Measurements from ENCODE around the gene NFIB.

DNA sequence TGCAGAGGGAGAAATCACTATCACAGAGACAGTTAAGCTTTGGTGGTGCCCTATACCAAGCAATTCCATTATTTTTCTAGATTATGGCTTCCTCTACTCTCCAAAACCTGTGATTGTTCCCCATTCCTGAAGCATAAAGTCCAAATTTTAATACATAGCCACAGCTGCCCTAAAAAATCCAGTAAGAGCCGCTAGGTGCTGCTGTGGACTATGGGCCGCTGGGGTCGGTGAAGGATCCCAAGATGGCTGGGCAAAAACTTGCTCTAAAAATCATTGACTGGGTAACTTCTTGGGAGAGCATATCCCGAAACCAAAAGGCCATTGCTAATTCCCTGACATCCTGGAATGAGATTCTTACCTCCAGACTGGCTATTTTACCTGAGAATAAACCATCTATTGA lies 245.3 kb downstream of the NFIB start:
- no peak for TF ChIP-seq EZH2 (IDR thresholded peaks at IDR 0.05; ENCODE audit: borderline replicate concordance, low read length)
- TF ChIP-seq, protein P1, sequence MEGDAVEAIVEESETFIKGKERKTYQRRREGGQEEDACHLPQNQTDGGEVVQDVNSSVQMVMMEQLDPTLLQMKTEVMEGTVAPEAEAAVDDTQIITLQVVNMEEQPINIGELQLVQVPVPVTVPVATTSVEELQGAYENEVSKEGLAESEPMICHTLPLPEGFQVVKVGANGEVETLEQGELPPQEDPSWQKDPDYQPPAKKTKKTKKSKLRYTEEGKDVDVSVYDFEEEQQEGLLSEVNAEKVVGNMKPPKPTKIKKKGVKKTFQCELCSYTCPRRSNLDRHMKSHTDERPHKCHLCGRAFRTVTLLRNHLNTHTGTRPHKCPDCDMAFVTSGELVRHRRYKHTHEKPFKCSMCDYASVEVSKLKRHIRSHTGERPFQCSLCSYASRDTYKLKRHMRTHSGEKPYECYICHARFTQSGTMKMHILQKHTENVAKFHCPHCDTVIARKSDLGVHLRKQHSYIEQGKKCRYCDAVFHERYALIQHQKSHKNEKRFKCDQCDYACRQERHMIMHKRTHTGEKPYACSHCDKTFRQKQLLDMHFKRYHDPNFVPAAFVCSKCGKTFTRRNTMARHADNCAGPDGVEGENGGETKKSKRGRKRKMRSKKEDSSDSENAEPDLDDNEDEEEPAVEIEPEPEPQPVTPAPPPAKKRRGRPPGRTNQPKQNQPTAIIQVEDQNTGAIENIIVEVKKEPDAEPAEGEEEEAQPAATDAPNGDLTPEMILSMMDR (conservative IDR thresholded peaks at IDR 0.05 in 1 of 2, IDR thresholded peaks at IDR 0.05 in 1 of 2; ENCODE audit: extremely low read depth in 1 of 2, insufficient read depth in 1 of 2, low read depth in 1 of 2, low read length in 2 of 2), result no peak

Measured in mammary epithelial cell (primary cell).